NCI-H2196 treated with DMSO at 0.1 percent for 48 hours (cell line): ENCODE data around the gene PPP6R3.

Experiments used
- DNase-seq: peaks from one replicate; lab custom pipeline; 2025; ENCODE audit not compliant: unreplicated experiment; lab: John Stamatoyannopoulos, UW

The PPP6R3 gene, protein sequence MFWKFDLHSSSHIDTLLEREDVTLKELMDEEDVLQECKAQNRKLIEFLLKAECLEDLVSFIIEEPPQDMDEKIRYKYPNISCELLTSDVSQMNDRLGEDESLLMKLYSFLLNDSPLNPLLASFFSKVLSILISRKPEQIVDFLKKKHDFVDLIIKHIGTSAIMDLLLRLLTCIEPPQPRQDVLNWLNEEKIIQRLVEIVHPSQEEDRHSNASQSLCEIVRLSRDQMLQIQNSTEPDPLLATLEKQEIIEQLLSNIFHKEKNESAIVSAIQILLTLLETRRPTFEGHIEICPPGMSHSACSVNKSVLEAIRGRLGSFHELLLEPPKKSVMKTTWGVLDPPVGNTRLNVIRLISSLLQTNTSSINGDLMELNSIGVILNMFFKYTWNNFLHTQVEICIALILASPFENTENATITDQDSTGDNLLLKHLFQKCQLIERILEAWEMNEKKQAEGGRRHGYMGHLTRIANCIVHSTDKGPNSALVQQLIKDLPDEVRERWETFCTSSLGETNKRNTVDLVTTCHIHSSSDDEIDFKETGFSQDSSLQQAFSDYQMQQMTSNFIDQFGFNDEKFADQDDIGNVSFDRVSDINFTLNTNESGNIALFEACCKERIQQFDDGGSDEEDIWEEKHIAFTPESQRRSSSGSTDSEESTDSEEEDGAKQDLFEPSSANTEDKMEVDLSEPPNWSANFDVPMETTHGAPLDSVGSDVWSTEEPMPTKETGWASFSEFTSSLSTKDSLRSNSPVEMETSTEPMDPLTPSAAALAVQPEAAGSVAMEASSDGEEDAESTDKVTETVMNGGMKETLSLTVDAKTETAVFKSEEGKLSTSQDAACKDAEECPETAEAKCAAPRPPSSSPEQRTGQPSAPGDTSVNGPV

DNA sequence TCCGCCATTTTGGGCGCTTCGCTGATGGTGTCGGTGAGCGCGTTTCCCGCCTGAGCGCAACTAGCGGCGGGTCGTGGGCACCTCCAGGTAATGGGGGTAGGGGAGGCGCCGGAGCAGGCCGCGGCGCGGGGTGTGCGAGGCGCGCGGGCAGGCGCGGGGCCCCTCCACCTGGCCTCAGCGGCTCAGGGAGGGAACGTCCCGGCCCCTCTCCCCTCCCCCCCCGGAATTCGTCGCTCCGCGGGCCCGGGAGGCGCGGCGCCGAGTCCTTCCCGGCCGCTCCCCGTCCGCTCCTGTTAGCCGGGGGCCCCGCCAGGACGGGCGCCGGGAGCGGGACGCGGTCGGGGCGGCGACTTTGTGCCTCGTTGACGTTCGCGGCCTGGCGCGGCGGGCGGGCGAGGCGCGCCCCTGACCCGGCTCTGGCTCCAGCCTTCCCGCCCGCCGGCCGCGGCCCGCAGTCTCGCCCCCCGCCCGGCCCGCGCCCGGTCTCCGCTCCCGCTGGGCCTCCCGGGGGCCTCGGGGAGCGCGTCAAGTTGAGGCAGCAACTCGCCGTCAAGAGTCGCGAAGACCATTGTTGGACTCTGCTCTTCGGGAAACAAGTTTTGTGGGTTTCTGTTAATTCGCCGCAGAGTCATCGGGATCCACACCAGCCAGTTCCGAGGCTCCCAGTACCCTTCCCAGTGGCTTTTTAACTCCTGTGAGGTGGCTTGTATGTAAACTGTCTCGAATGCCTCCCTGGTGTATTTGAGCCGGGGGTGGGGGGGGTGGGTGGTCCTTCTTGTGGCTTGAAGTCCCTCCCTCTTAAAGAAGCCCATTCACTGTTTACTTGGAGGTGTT is at the start of gene PPP6R3:
TSS of gene PPP6R3 (plus strand) at position 12 of the 834 bp plus-strand sequence. CDS start 76,913 bp downstream, outside the sequence.
- DNase-seq = no peak

- DNase-seq = peak; percentile 37
Measured at GRCh38 chr11:68411501-68411991, 49.0 kb upstream of the PPP6R3 start.

- no peak for DNase-seq
Measured at GRCh38 chr11:68412593-68413475, 47.7 kb upstream of the PPP6R3 start.

DNA sequence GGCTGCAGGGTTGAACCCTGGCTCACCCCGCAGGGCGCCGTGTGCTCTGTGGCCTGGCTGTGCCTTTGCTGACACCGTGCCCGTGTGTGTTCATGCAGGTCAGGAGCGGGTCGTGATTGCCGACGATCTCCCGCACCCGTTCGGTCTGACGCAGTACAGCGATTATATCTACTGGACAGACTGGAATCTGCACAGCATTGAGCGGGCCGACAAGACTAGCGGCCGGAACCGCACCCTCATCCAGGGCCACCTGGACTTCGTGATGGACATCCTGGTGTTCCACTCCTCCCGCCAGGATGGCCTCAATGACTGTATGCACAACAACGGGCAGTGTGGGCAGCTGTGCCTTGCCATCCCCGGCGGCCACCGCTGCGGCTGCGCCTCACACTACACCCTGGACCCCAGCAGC is 47.0 kb upstream of the PPP6R3 start:
- DNase-seq = no peak

DNA sequence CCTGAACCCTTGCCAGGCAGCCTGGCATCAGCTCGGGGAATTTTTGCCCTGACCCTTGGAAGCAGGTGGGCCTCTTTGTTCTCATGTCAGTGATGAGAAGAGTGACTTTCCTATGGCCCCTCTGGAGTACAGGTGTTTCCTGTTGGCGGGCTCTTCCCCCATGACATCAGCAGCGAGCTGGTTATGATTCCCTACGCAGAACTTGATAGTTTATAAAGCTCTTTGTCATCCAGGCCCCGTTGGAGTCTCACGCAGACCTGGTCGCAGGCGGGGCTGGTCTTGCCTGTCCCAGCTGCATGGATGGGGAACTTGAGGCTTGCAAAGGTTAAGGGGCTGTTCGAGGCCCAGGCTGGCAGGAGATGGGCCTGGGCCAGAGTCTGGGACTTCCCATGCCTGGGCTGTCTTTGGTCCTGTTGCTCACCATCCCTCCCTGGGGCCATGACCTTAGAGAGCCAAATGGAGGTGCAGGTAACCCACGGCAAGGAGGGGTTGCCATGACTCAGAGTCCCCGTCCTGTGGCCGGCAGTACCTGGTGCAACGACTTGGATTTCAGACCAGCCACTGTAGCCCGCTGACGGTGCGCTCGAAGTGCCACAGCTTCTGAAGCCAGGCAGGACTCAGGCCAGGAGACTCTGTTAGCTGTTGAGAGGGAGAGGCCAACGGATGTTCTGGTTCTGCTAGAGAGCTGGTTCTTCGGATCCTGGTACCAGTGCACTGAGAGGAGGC is 45.9 kb upstream of the PPP6R3 start:
- no peak for DNase-seq

GRCh38 chr11:68416070-68416578 is 44.4 kb upstream of the PPP6R3 start:
- no peak for DNase-seq

DNA sequence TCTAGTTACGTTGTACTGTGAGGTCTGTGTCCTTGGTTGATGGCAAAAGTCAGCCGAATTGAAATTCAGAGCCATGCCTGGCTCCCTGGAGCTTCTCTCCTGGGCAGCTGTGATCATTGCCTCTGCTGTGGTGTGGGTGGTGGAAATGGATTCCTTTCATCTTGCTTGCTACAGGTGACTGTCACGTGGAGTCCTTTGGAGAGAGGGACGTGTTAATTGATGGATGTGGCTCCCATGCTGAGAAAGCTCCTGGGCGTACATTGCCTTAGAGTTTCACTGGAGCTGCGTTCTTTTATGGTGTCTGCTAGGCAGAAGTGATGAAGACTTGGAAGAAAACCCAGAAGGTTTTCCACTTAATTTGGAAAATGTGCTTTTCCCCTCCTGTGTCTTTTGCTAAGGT is 41.9 kb upstream of the PPP6R3 start:
- DNase-seq = no peak

DNA sequence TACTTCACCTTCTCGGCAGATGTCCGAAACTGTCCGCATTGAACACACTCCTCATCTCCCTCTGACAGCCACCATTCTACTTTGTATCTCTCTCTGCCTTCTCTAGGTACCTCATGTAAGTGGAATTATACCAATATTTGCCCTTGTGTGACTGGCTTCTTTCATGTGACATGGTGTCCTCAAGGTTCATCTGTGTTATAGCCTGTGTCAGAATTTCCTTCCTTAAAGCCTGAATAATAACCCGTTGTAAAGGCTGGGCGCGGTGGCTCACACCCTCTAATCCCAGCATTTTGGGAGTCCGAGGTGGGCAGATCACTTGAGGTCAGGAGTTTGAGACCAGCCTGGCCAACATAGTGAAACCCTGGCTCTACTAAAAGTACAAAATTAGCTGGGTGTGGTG is 40.4 kb upstream of the PPP6R3 start:
- DNase-seq = no peak

- no peak for DNase-seq
Measured at GRCh38 chr11:68423481-68423880, 37.1 kb upstream of the PPP6R3 start.

DNA sequence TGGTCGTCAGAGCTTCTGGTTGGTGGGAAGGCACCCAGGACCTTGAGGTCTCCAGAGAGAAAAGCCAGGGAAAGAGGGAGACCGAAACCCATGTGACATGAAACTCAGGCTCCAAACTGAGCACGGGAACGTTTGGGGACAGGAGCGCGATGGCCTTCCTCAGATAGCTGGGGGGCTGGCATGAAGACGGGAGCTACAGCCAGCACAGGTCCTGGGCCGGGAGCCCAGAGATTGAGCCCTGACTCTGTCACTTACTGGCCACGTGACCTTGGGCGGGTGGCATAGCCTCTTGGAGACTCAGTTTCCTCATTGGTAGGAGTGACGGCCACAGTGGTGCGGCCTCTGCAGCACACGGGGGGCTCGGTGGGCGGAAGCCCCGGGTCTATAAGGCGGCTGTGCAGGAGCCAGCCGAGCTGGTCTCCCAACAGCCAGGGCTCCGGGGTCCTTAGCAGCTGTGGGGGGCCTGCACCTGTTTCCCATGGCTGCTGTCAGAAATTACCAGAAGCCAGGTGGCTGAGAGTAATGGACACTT is 36.4 kb upstream of the PPP6R3 start:
- DNase-seq = no peak

GRCh38 chr11:68424981-68425865 is 35.3 kb upstream of the PPP6R3 start:
- DNase-seq = no peak

DNA sequence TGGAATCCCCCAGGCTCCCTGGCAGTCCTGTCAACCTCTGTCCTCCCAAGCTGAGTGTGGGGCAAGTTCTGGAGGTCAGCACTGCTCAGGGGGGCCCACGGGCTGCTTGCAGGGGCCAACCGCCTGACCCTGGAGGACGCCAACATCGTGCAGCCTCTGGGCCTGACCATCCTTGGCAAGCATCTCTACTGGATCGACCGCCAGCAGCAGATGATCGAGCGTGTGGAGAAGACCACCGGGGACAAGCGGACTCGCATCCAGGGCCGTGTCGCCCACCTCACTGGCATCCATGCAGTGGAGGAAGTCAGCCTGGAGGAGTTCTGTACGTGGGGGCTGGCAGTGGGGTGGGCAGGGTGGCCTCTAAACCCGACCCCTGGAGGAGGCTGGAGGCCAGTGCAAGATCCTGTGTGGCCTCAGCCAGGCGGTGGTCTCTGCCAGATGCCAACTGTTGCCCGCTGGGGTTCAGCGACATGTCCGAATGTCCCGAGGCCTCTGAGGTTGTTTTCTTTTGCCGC is 34.6 kb upstream of the PPP6R3 start:
- no peak for DNase-seq

- DNase-seq = no peak
Measured at GRCh38 chr11:68429661-68430060, 30.9 kb upstream of the PPP6R3 start.

DNA sequence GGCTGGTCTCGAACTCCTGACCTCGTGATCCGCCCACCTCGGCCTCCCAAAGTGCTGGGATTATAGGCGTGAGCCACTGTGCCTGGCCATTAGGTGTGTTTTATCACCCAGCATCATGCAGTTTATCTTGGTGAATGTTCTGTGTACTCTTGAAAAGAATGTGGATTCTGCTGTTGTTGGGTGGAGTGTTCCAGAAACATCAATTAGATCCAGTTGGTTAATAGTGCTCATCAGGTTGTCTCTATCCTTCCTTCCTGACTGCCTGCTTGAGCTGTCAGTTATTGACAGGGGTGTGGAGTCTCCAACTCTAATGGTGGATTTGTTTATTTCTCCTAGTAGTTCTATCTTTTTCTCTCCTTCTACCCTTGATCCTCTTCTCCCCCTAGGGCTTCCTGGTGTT is 30.2 kb upstream of the PPP6R3 start:
- DNase-seq = no peak

DNA sequence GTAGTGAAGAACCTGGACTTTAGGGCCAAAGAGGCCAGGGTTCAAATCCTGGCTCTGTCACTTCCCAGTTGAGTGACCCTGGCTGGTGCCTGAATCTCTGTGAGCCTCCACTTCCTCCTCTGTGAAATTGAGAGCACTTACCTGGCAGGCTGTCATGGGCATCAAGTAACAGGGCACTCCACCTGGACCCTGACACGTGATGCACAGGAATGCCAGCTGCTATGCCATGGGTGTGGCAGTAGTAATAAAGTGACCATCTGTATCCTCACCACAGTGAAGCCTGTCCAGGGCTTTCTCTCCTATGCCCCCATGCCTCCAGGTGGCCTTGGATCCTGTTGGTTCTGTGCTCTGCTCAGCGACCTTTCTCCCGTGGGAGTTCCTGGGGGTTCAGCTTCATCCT is 29.8 kb upstream of the PPP6R3 start:
- peak; percentile 73 for DNase-seq

- no peak for DNase-seq
Measured at GRCh38 chr11:68431984-68432645, 28.4 kb upstream of the PPP6R3 start.

- DNase-seq = no peak
Measured at GRCh38 chr11:68432874-68433273, 27.7 kb upstream of the PPP6R3 start.
